ENCODE results near the gene PI3.

The PI3 gene

GRCh38 chr20:45187693-45188092 is 13.0 kb downstream of the PI3 start:
- no peak for DNase-seq (ENCODE audit: low spot score)

- DNase-seq (ENCODE audit: low spot score), result no peak
Measured at GRCh38 chr20:45189067-45189609, 14.4 kb downstream of the PI3 start.

- no peak for DNase-seq (ENCODE audit: low spot score)
Measured at GRCh38 chr20:45189861-45190260, 15.2 kb downstream of the PI3 start.

GRCh38 chr20:45191926-45192325 is 17.2 kb downstream of the PI3 start:
- no peak for DNase-seq (ENCODE audit: low spot score)

- no peak for DNase-seq (ENCODE audit: low spot score)
Measured at GRCh38 chr20:45193331-45193730, 18.6 kb downstream of the PI3 start.

- no peak for DNase-seq (ENCODE audit: low spot score)
Measured at GRCh38 chr20:45206725-45207124, 32.0 kb downstream of the PI3 start, which contains the start of gene SEMG1. TSS of gene SEMG1 (plus strand) at chr20:45207033. CDS start at chr20:45207054, 21 bp downstream.

- DNase-seq (ENCODE audit: low spot score), result no peak
Measured at GRCh38 chr20:45209924-45210323, 35.2 kb downstream of the PI3 start.

GRCh38 chr20:45211569-45212474 is 37.1 kb downstream of the PI3 start:
- no peak for DNase-seq (ENCODE audit: low spot score)

GRCh38 chr20:45212836-45213235 is 38.1 kb downstream of the PI3 start:
- no peak for DNase-seq (ENCODE audit: low spot score)

GRCh38 chr20:45218124-45218523 is 43.4 kb downstream of the PI3 start:
- DNase-seq (ENCODE audit: low spot score), result no peak

GRCh38 chr20:45218636-45219035 is 43.9 kb downstream of the PI3 start:
- DNase-seq (ENCODE audit: low spot score), result no peak

- DNase-seq (ENCODE audit: low spot score), result no peak
Measured at GRCh38 chr20:45221076-45221475, 46.4 kb downstream of the PI3 start, which contains the start of gene SEMG2. TSS of gene SEMG2 (plus strand) at chr20:45221373. CDS start at chr20:45221390, 17 bp downstream.

GRCh38 chr20:45223136-45223535 is 48.4 kb downstream of the PI3 start:
- DNase-seq (ENCODE audit: low spot score), result no peak

Data from hematopoietic multipotent progenitor cell treated with erythropoietin and hydrocortisone succinate and interleukin-3 and kit ligand, for 17 days (in vitro differentiated cells).